ENCODE measurements around the gene FXYD4.

GRCh38 chr10:43402176-43402575 is 30.7 kb downstream of the FXYD4 start:
- TF ChIP-seq POLR2A (IDR thresholded peaks at IDR 0.05) (no peak), POLR2AphosphoS5 (IDR thresholded peaks at IDR 0.05) (no peak), CTCF (IDR thresholded peaks at IDR 0.05) (no peak), EP300 (IDR thresholded peaks at IDR 0.05) (no peak)
